LoVo (cell line): ENCODE measurements around the gene PALD1.
"Not testable (repeated sequence)": the region's sequence is repeated elsewhere in the genome, so short reads cannot be mapped to it uniquely, and the experiment has no call there.

Experiments used
- DNase-seq: peaks from one replicate; pipeline ENCODE4 v3.0.0-alpha.2; 2016; ENCODE audit warnings: low spot score

PALD1 gene

GRCh38 chr10:70481831-70482530 is 3.4 kb downstream of the PALD1 start:
- no peak for DNase-seq

GRCh38 chr10:70482982-70483760 is 4.6 kb downstream of the PALD1 start:
- DNase-seq, result no peak

DNA sequence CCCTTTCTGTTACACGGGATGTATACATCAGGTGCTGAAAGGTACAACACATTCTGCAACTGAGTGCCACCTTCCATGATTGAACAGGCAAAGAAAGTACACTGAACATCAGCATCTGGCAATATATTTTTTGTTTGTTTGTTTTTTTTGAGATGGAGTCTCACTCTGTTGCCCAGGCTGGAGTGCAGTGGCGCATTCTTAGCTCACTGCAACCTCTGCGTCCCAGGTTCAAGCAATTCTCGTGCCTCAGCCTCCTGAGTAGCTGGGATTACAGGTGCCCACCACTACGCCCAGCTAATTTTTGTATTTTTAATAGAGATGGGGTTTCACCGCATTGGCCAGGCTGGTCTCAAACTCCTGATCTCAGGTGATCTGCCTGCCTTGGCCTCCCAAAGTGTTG is 5.3 kb downstream of the PALD1 start:
- not testable (repeated sequence) for DNase-seq

DNA sequence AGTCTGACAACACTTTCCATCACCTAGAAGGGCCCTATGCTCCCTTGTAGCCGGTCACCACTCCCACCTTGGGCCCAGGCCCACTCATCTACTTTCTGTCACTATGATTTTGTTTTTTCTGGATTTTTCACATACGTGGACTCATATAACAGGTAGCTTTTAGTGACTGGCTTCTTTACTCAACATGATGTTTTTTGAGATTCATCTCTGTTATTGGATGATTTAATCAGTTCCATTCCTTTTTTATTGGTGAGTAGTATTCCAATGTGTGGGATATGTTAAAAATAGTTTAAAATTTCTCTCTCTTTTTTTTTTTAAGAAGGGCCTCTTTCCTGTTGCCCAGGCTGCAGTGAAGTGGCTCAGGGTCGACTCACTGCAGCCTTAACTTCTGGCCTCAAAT is 9.3 kb downstream of the PALD1 start:
- DNase-seq, result no peak

DNA sequence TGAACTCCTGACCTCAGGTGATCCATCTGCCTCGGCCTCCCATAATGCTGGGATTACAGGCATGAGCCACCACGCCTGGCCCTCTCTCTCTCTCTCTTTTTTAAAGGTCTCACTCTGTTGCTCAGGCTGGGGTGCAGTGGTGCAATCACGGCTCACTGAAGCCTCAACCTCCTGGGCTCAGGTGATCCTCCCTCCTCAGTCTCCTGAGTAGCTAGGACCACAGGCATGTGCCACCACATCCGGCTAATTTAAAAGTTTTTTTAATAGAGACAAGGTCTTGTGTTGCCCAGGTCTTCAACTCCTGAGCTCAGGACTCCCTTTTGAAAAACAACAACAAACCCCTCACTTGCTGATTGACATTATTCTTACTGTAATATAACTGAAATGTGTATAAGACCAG is 11.6 kb downstream of the PALD1 start:
- DNase-seq, result no peak

DNA sequence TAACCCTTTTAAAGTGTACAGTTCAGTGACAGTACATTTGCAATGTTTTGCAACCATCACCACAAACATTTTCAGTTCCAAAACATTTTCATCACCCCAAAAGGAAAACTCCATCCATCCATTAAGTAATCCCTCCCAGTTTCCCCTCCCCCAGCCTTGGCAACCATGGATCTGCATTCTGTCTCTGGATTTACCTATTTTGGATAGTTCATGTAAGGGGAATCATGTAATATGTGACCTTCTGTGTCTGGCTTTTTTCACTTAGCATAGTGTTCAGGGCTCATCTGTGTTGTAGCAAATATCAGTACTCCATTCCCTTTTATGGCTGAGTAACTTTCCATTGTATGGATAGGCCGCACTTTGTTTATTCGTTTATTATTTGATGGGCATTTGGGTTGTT is 13.0 kb downstream of the PALD1 start:
- DNase-seq, result no peak

GRCh38 chr10:70492786-70493659 is 14.5 kb downstream of the PALD1 start:
- DNase-seq, result no peak

DNA sequence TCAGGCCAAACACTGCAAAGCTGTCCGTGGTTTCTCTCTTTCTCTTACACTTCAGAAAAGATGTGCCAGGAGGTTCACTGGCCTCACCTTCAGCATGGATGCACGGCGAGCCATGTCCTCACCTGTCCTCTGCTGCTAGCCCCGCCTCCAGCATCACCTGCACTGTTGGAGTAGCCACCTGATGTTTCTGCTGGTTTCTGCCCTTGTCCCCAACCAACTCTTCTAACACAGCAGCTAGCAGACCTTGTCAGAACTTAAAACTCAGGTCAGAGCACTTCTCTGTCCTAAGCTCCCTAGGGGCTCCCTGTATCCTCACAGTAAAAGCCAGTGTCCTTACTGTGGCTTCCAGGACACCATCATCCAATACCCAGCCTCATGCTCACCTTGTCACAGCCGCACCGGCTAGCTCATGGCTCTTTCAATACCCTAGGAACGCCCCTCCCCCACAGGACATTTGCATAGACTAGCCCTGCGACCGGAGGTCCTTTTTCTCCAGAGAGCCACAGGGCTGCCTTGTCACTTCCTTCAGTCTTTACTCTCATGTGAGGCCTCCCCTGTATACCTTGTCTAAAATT is 15.2 kb downstream of the PALD1 start:
- no peak for DNase-seq

GRCh38 chr10:70494536-70494935 is 16.0 kb downstream of the PALD1 start:
- no peak for DNase-seq

DNA sequence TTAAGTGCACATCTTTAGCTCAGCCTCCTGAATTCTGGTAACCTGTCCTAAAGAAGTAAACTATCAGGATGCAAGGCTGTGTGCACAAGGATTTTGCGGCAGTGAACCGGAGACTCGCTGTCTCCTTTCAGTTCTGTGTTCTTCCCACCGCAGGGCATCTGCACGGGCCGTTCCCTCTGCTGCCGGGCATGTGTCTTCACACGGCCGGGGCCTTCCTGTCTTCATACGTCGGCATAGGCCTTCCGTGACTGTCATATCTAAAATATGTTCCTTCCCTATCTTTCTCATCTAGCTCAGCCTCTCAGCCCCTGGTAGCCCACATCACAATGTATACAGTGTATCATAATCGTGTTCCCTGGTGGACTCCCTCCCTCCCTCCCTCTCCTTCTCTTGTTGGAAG is 16.4 kb downstream of the PALD1 start:
- no peak for DNase-seq

GRCh38 chr10:70495691-70496261 is 17.2 kb downstream of the PALD1 start:
- no peak for DNase-seq

DNA sequence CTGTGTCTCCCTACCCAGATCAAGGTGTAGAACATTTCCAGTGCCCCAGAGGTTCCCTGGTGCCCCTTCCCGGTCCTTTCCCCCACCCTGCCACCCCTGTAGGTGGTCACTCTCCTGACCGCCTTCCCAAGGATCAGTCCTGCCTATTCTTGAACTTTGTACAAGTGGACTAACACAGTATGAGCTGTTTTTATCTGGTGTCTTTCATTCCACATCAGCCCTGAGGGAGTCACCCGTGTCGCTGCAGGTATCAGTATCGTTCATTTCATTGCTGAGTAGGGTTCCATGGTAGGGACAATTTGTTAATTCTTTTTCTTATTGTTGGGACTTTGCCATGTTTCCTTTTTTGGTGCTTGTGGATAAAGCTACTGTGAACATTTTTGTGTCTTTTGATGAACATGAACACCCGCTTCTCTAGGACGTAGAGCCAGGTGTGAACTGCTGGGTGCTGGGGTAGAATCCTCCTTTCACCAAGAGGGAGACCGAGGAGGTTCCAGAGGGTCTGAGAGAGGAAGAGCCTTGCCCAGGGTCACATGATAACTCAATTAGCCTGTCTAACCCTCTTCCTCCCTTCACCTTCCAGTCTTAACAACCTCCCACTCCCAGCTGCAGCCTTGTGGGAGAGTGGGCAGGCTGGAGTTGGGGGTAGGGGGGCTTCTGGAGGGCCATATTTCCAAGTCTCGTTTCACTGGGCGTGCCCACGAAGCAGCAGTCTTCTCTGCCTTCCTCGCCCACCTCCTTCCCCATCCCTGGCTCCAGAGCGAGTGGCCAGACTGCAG is 18.0 kb downstream of the PALD1 start:
- no peak for DNase-seq

DNA sequence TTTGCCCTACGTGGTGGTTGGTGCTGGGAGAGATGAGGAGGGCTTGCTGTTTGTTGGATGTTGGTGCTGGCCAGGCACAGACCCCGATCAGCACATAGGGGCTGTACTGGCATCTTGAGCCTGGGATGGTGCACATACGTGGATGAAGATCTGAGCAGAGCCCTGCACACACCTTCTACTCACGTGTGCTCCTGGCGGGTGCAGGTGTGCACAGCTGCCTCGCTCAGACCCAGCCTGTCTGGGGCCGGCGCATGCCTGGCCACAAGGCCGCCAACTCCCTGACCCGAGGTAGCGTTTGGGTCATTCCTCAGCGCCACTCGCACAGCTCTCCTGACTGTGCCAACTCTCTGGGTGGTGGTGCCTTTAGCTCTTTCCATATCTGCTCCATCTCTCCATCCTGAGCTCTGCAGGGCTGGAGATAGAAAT is 18.6 kb downstream of the PALD1 start:
- DNase-seq, result no peak

- DNase-seq, result no peak
Observed at GRCh38 chr10:70498970-70499835, 20.6 kb downstream of the PALD1 start.

DNA sequence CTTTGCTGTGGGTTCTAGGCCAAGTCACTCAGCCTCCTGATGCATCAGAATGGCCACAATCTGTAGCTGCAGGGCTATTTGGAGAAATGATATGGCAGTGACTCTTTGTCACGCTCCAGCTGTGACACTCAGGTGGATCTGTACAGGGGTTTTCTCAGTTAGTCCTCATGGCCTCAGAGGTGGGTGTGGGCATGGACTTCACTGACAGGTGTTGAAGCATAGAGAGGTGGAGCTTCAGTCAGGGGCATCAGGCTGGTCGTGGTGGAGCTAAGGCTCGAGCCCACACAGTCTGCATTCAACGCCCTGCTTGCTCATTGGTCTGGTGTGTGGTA is 21.2 kb downstream of the PALD1 start:
- DNase-seq, result no peak

GRCh38 chr10:70500368-70500767 is 21.8 kb downstream of the PALD1 start:
- no peak for DNase-seq

- no peak for DNase-seq
Observed at GRCh38 chr10:70500812-70501301, 22.3 kb downstream of the PALD1 start.

DNA sequence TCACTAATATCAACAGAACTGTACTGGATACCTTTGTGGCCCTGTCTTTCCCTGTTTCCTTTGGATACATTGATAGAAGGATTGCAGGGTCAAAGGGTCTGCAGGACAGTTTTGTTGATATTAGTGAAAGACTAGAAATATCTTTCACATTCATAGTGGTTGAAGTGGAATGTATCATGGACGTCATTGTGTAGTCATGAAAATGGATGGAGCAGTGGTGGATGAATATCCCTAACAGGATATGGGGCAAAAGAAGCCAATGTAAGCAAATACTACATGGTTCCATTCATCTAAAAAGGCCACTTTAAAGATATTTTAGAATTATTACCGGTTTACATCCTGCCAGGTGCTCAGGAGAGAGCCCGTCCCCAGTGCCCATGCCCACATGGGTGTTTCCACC is 23.8 kb downstream of the PALD1 start:
- DNase-seq, result no peak

DNA sequence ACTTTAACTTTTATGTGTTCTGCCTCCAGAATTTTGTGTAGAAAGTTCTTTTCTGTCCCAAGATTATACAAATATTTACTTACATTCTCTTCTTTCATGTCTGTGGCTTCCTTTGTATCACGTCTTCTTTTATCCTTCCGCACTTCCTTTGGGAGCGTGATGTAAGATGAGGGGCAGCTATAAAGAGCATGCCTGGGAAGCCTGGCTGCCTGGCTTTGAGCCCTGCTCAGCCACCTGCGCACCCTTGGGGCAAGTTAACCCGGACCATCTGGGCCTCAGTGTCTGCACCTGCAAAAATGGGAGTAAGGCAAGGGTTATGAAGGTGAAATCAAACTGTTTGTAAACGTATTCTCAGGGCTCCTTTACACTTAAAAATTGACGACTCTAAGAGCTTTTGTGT is 25.2 kb downstream of the PALD1 start:
- DNase-seq, result no peak
